Smooth muscle cell (in vitro differentiated cells): ENCODE results near the gene GNAQ. TPM values are rescaled to one million over a fixed set of nuclear protein-coding genes. Genes with fewer than 3 reads are reported as not detected.

Experiments used
- DNase-seq: peaks from one replicate; lab custom pipeline; 2025; ENCODE audit not compliant: unreplicated experiment; lab: John Stamatoyannopoulos, UW
- H2AFZ ChIP-seq: fragments of 200-600 bp; sonication (generic); 2 replicates; pipeline ENCODE4 v1.6.0; 2016; ENCODE audit warnings: antibody characterized with exemption, low read depth, mild to moderate bottlenecking
- H3F3A ChIP-seq: fragments of 200-600 bp; sonication (generic); 2 replicates; pipeline ENCODE4 v1.6.0; 2017; ENCODE audit warnings: antibody characterized with exemption, low read depth
- H3K27ac ChIP-seq: fragments of 200-600 bp; sonication (generic); 2 replicates; pipeline ENCODE4 v1.5.1; 2016; ENCODE audit warnings: low read depth, mild to moderate bottlenecking
- H3K27me3 ChIP-seq: fragments of 200-600 bp; sonication (generic); 2 replicates; pipeline ENCODE4 v1.6.1; 2016; ENCODE audit warnings: low read depth, mild to moderate bottlenecking
- H3K36me3 ChIP-seq: fragments of 200-600 bp; sonication (generic); 2 replicates; pipeline ENCODE4 v1.5.1; 2016; ENCODE audit warnings: low read depth
- H3K4me1 ChIP-seq: fragments of 200-600 bp; sonication (generic); 2 replicates; pipeline ENCODE4 v1.5.1; 2016; ENCODE audit warnings: low read depth
- H3K4me2 ChIP-seq: fragments of 200-600 bp; sonication (generic); 2 replicates; pipeline ENCODE4 v1.6.0; 2016; ENCODE audit warnings: mild to moderate bottlenecking
- H3K4me3 ChIP-seq: fragments of 200-600 bp; sonication (generic); 2 replicates; pipeline ENCODE4 v1.5.1; 2016; ENCODE audit warnings: mild to moderate bottlenecking
- H3K79me2 ChIP-seq: fragments of 200-600 bp; sonication (generic); 2 replicates; pipeline ENCODE4 v1.6.0; 2016; ENCODE audit warnings: low read depth, mild to moderate bottlenecking
- H3K9ac ChIP-seq: fragments of 200-600 bp; sonication (generic); 2 replicates; pipeline ENCODE4 v1.6.0; 2016; ENCODE audit warnings: low read depth
- H3K9me3 ChIP-seq: fragments of 200-600 bp; sonication (generic); replicated peaks from 2 replicates; pipeline ENCODE4 v1.5.1; 2016; ENCODE audit warnings: low read depth
- H4K20me1 ChIP-seq: fragments of 200-600 bp; sonication (generic); 2 replicates; pipeline ENCODE4 v1.6.0; 2016; ENCODE audit warnings: low read depth
- CTCF ChIP-seq: fragments of 200-600 bp; sonication (generic); IDR thresholded peaks from 2 replicates; pipeline ENCODE4 v1.5.1; 2017; ENCODE audit warnings: borderline replicate concordance, mild to moderate bottlenecking, antibody characterized with exemption; ENCODE audit not compliant: insufficient read depth, poor library complexity, severe bottlenecking
- WGBS: methylation state at CpG from one replicate; pipeline ENCODE4 v1.1.7; 2016; ENCODE audit warnings: low lambda C conversion rate; 5-methylcytosine and 5-hydroxymethylcytosine counted together
- polyA plus RNA-seq: library from polyadenylated mRNA; unstranded; fragments of >200 nt; fragmentation: Nextera tagmentation; extraction: Ambion mirVana; gene quantifications from 2 replicates; pipeline ENCODE4 v1.2.1, GENCODE V29; 2016
- total RNA-seq: library from RNA; depleted of rRNA; stranded (reverse); fragments of >200 nt; gene quantifications from 2 replicates; pipeline ENCODE4 v1.2.3, GENCODE V29; 2014

Gene GNAQ
- total and polyA plus RNA-seq, 2 experiments from 2014 or later: 12.5 to 41.4 TPM

- Histone ChIP-seq H3K4me2 (no peak overlapping the region), H3K79me2 (peaks cover 7% of the 10 kb centered on the region), H4K20me1 (peaks cover 8% of the 10 kb centered on the region), H3F3A (peaks cover 8% of the 10 kb centered on the region), H3K36me3 (peaks cover 5% of the 10 kb centered on the region), H3K9ac (peak overlapping the region; percentile 4), H3K27ac (peak overlapping the region; percentile 69), H3K4me1 (peaks cover 4% of the 10 kb centered on the region), H3K27me3 (no peaks in the 10 kb centered on the region), H3K4me3 (no peak overlapping the region), H3K9me3 (no peaks in the 10 kb centered on the region), H2AFZ (no peak overlapping the region)
- TF ChIP-seq CTCF: no peak
- no peak for DNase-seq
- 18% methylated on average over 2 of the region's 2 CpGs for WGBS
Observed at GRCh38 chr9:77807281-77807683, 224.3 kb downstream of the GNAQ start.

DNA sequence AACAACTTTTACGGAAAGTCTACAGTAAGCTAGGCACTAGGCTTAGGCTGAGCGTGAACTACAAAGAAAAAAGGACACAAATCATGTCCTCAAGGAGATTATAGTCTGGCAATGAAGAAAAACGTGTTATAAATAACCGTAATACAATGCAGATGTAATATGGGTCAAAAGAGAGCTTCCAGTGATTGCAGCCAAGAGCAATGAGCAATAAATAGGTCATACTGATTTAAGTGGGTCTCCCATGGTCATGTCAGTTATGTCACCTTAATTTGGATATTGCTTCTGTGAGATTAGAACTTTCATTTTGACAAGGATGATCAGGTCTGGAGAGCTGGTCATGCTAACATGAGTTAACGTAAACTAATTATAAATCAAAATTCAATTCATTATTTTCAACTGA is 224.9 kb downstream of the GNAQ start:
- Histone ChIP-seq H3F3A (peaks cover 8% of the 10 kb centered on the region), H3K27ac (peak overlapping the region; percentile 69)

GRCh38 chr9:77805810-77806209 is 225.8 kb downstream of the GNAQ start:
- no peaks in the 10 kb centered on the region for H3K27me3 ChIP-seq
- peaks cover 7% of the 10 kb centered on the region for H3K79me2 ChIP-seq
- H3K4me2 ChIP-seq: no peak overlapping the region
- H3K27ac ChIP-seq: no peak overlapping the region
- no peak overlapping the region for H2AFZ ChIP-seq
- peaks cover 8% of the 10 kb centered on the region for H3F3A ChIP-seq
- no peaks in the 10 kb centered on the region for H3K9me3 ChIP-seq
- WGBS: 97% methylated on average over 2 of the region's 2 CpGs
- no peak for TF ChIP-seq CTCF
- H3K9ac ChIP-seq: no peak overlapping the region
- no peak overlapping the region for H3K4me3 ChIP-seq
- H3K4me1 ChIP-seq: peaks cover 4% of the 10 kb centered on the region
- peaks cover 8% of the 10 kb centered on the region for H4K20me1 ChIP-seq
- DNase-seq: no peak
- peaks cover 3% of the 10 kb centered on the region for H3K36me3 ChIP-seq

More for the DNA sequence above, 224.9 kb downstream of the GNAQ start:
- H3K9me3 ChIP-seq: no peaks in the 10 kb centered on the region
- peaks cover 8% of the 10 kb centered on the region for H4K20me1 ChIP-seq
- no peak overlapping the region for H3K9ac ChIP-seq
- no peak overlapping the region for H2AFZ ChIP-seq
- H3K36me3 ChIP-seq: peaks cover 4% of the 10 kb centered on the region
- WGBS: 96% methylated on average over 5 of the region's 5 CpGs
- no peaks in the 10 kb centered on the region for H3K27me3 ChIP-seq
- TF ChIP-seq CTCF: no peak
- peaks cover 7% of the 10 kb centered on the region for H3K79me2 ChIP-seq
- DNase-seq: no peak
- H3K4me3 ChIP-seq: no peak overlapping the region
- H3K4me1 ChIP-seq: peaks cover 4% of the 10 kb centered on the region
- H3K4me2 ChIP-seq: no peak overlapping the region

DNA sequence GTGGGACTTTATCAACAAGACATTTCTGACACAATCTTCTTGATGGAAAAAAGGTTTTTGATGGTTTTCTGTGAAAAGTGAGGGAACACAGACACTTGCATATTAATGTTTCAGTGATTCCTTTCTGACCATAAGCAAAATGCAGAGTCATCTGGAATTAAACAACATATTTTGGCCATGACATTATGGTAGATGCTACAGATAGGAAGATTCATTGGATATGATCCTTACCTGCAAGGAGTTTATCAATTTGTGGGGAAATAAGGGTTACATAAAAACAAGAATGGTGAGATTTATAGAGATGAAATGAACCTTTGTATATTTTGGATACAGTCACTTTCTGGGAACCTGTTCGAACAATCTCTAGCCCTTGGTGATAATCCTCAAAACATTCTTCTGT is 228.2 kb downstream of the GNAQ start:
- Histone ChIP-seq H3K9me3 (no peaks in the 10 kb centered on the region), H3K36me3 (no peaks in the 10 kb centered on the region), H3F3A (peaks cover 5% of the 10 kb centered on the region), H3K79me2 (peaks cover 7% of the 10 kb centered on the region), H3K9ac (no peak overlapping the region), H2AFZ (no peak overlapping the region), H3K4me1 (peaks cover 4% of the 10 kb centered on the region), H3K4me3 (no peak overlapping the region), H3K4me2 (no peak overlapping the region), H3K27ac (no peak overlapping the region), H4K20me1 (peaks cover 13% of the 10 kb centered on the region), H3K27me3 (no peaks in the 10 kb centered on the region)
- no peak for DNase-seq
- 93% methylated on average over 1 of the region's 1 CpG for WGBS
- no peak for TF ChIP-seq CTCF
